Activated CD4-positive, alpha-beta T cell treated with anti-CD3 and anti-CD28 coated beads, Interleukin-2, amount 10 ng/mL, durations not matched to agents 24 days and 14 days (primary cell): ENCODE measurements around the gene ANKRD27. TPM values are rescaled to one million over a fixed set of nuclear protein-coding genes. Genes with fewer than 3 reads are reported as not detected.
A peak's percentile ranks its signal among the peaks of the same experiment; 100 is the strongest.

ENCODE experiments used
- DNase-seq: peaks from one replicate; pipeline ENCODE4 v3.0.0; 2022
- H3K27ac Mint-ChIP-seq: one replicate; pipeline ENCODE4 v1.8.0; 2022; ENCODE audit warnings: mild to moderate bottlenecking, mixed read lengths
- H3K27me3 Mint-ChIP-seq: one replicate; pipeline ENCODE4 v1.8.0; 2022; ENCODE audit warnings: mixed read lengths
- H3K36me3 Mint-ChIP-seq: one replicate; pipeline ENCODE4 v1.8.0; 2022; ENCODE audit warnings: low read depth, mild to moderate bottlenecking, mixed read lengths
- H3K4me1 Mint-ChIP-seq: one replicate; pipeline ENCODE4 v1.8.0; 2021; ENCODE audit warnings: mixed read lengths
- H3K4me3 Mint-ChIP-seq: one replicate; pipeline ENCODE4 v1.8.0; 2022; ENCODE audit warnings: mild to moderate bottlenecking, moderate library complexity, mixed read lengths
- H3K9me3 Mint-ChIP-seq: one replicate; pipeline ENCODE4 v1.8.0; 2021; ENCODE audit warnings: mixed read lengths
- intact Hi-C: fragments of 100-400 bp; cut with micrococcal nuclease; formaldehyde crosslinking; loops from one replicate; pipeline ENCODE4 v1.15.1; 2023
- total RNA-seq: library from RNA; stranded (reverse); gene quantifications from 2 replicates; pipeline ENCODE4 v1.2.3, GENCODE V29; 2022

The ANKRD27 gene
- total RNA-seq, 1 donor from 2014 or later = 35.1 TPM

DNA sequence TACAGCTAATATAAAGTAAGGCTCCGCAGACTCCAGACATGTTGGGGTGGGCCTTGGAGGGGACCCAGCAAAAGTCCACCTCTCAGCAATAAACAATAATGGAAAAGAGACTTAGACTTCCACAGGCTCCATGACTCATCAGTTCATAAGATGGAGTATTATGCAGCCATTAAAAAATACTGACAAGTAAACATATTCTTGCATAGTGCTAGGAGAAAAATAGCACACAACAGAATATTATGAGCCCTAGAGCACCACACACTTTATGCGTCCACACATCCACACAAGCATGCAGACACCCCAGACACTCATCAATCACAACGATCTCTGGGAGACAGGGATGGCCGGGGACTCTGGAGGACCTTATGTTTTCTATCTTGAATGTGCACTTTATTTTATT is 48.0 kb downstream of the ANKRD27 start:
- Mint-ChIP-seq H3K36me3 (peaks cover 24% of the 10 kb centered on the region), H3K4me1 (no peaks in the 10 kb centered on the region), H3K9me3 (no peaks in the 10 kb centered on the region), H3K4me3 (no peak overlapping the region), H3K27ac (no peak overlapping the region), H3K27me3 (no peaks in the 10 kb centered on the region)
- intact Hi-C loops = no loop called here
- DNase-seq = no peak

- Mint-ChIP-seq H3K4me3 (no peak overlapping the region), H3K27ac (no peak overlapping the region), H3K27me3 (no peaks in the 10 kb centered on the region), H3K4me1 (no peaks in the 10 kb centered on the region), H3K9me3 (no peaks in the 10 kb centered on the region), H3K36me3 (peaks cover 30% of the 10 kb centered on the region)
- intact Hi-C loops = no loop called here
- no peak for DNase-seq
Measured at GRCh38 chr19:32624410-32624809, 50.6 kb downstream of the ANKRD27 start.

GRCh38 chr19:32622002-32622401 is 53.0 kb downstream of the ANKRD27 start:
- no peak for DNase-seq
- H3K4me3 Mint-ChIP-seq = no peak overlapping the region
- H3K4me1 Mint-ChIP-seq = no peaks in the 10 kb centered on the region
- H3K9me3 Mint-ChIP-seq = no peaks in the 10 kb centered on the region
- intact Hi-C loops = no loop called here
- no peaks in the 10 kb centered on the region for H3K27me3 Mint-ChIP-seq
- no peak overlapping the region for H3K27ac Mint-ChIP-seq
- H3K36me3 Mint-ChIP-seq = peaks cover 36% of the 10 kb centered on the region

DNA sequence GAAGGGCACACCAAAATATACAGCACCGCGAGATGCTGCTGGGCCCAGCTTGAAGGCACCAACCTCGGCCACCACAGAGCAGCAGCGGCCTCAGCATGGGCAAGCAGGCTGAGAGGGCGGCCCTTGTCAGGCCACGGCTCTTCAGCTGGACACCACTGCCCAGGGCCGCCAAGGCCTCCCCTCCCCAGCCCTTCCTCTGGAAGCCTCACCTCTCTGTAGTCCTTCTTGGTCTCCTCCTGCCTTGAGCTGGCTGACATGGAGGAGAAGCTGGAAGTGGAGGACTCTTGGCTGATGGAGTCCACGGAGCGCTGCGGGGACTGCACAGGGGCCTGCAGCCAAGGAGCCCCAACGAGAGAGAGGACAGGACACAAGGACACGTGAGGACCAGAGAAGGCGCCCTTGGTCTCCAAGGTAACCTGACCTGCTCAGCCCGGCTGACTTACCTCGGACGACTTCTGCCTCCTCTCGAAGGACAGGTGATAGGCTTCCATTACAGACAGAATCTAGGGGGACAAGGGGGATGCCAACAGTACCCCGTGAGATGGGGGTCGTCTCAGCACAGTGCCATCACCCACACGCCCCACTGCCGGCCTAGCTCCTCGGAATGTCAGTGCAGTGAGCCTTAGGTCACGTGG is 55.8 kb downstream of the ANKRD27 start:
- Mint-ChIP-seq H3K4me1 (no peaks in the 10 kb centered on the region), H3K27ac (no peak overlapping the region), H3K36me3 (peaks cover 39% of the 10 kb centered on the region), H3K4me3 (no peak overlapping the region), H3K27me3 (no peaks in the 10 kb centered on the region), H3K9me3 (no peaks in the 10 kb centered on the region)
- DNase-seq = no peak
- intact Hi-C loops = no loop called here

- H3K27ac Mint-ChIP-seq = no peak overlapping the region
- peaks cover 33% of the 10 kb centered on the region for H3K36me3 Mint-ChIP-seq
- DNase-seq = no peak
- no peak overlapping the region for H3K4me3 Mint-ChIP-seq
- intact Hi-C loops = no loop called here
- no peaks in the 10 kb centered on the region for H3K27me3 Mint-ChIP-seq
- H3K9me3 Mint-ChIP-seq = no peaks in the 10 kb centered on the region
- no peaks in the 10 kb centered on the region for H3K4me1 Mint-ChIP-seq
Measured at GRCh38 chr19:32615569-32615968, 59.4 kb downstream of the ANKRD27 start.

DNA sequence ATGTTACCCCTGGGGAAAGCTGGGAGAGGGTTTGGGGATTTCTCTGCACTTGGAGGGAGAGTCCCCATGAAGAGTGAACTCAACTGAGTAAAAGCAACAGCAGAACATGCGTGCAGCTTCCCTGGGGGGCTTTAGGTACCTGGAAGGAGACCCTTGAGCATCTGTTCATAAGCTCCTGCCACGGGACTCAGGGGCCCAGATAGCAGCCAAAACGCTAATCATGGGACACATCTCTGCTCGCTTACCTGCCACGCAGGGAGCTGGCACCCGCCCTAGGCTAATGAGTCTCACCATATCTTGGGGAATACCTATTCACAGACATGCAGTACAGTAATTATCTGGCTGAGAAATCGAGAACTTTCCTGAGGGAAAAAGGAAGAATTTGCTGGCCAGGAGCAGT is 60.1 kb downstream of the ANKRD27 start:
- DNase-seq = no peak
- Mint-ChIP-seq H3K36me3 (peaks cover 33% of the 10 kb centered on the region), H3K4me1 (no peaks in the 10 kb centered on the region), H3K27me3 (no peaks in the 10 kb centered on the region), H3K9me3 (no peaks in the 10 kb centered on the region), H3K4me3 (no peak overlapping the region), H3K27ac (no peak overlapping the region)
- intact Hi-C loops = no loop called here

DNA sequence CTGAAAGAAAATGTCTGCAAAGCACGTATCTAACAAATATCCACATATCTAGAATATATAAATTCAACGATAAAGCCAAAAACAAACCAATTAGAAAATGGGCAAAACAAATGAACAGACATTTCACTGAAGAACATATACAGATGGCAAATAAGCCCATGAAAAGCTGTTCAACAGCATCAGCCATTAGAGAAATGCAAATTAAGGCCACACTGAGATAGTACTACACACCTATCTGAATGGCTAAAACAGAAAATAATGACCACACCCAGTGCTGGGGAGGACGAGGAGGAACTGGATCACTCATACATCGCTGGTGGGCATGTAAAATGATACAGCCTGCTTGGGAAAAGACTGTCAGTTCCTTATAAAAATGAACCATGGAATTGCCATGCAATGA is 62.0 kb downstream of the ANKRD27 start:
- peaks cover 30% of the 10 kb centered on the region for H3K36me3 Mint-ChIP-seq
- H3K27ac Mint-ChIP-seq = no peak overlapping the region
- no peak for DNase-seq
- no peak overlapping the region for H3K4me3 Mint-ChIP-seq
- no peaks in the 10 kb centered on the region for H3K9me3 Mint-ChIP-seq
- intact Hi-C loops = no loop called here
- H3K4me1 Mint-ChIP-seq = no peaks in the 10 kb centered on the region
- H3K27me3 Mint-ChIP-seq = no peaks in the 10 kb centered on the region

- no peaks in the 10 kb centered on the region for H3K9me3 Mint-ChIP-seq
- H3K27ac Mint-ChIP-seq = no peak overlapping the region
- no peak for DNase-seq
- H3K27me3 Mint-ChIP-seq = no peaks in the 10 kb centered on the region
- no peak overlapping the region for H3K4me3 Mint-ChIP-seq
- H3K36me3 Mint-ChIP-seq = peaks cover 30% of the 10 kb centered on the region
- no peaks in the 10 kb centered on the region for H3K4me1 Mint-ChIP-seq
- intact Hi-C loops = no loop called here
Measured at GRCh38 chr19:32611161-32611560, 63.8 kb downstream of the ANKRD27 start.

- H3K27me3 Mint-ChIP-seq = no peaks in the 10 kb centered on the region
- intact Hi-C loops = no loop called here
- no peak for DNase-seq
- no peak overlapping the region for H3K4me3 Mint-ChIP-seq
- no peak overlapping the region for H3K27ac Mint-ChIP-seq
- no peaks in the 10 kb centered on the region for H3K9me3 Mint-ChIP-seq
- no peaks in the 10 kb centered on the region for H3K4me1 Mint-ChIP-seq
- H3K36me3 Mint-ChIP-seq = peaks cover 24% of the 10 kb centered on the region
Measured at GRCh38 chr19:32607479-32607878, 67.5 kb downstream of the ANKRD27 start.

DNA sequence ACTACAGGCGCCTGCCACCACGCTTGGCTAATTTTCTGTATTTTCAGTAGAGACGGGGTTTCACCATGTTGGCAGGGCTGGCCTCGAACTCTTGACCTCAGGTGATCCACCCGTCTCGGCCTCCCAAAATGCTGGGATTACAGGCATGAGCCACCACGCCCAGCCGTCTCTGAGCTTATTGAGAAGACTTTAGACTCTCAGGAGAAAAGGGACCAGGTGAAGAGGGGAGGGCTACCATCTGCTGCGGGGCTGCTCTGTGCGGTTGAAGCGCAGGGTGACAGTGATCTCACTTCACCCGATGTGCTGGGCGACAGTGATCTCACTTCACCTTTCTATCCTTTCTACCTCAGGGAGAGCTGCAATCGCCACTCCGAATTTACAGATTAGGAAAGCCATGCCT is 68.7 kb downstream of the ANKRD27 start:
- DNase-seq = no peak
- no peak overlapping the region for H3K27ac Mint-ChIP-seq
- no peak overlapping the region for H3K4me3 Mint-ChIP-seq
- H3K27me3 Mint-ChIP-seq = no peaks in the 10 kb centered on the region
- intact Hi-C loops = no loop called here
- H3K36me3 Mint-ChIP-seq = peaks cover 25% of the 10 kb centered on the region
- H3K4me1 Mint-ChIP-seq = no peaks in the 10 kb centered on the region
- H3K9me3 Mint-ChIP-seq = no peaks in the 10 kb centered on the region

GRCh38 chr19:32605544-32605943 is 69.4 kb downstream of the ANKRD27 start:
- Mint-ChIP-seq H3K4me3 (no peak overlapping the region), H3K36me3 (peaks cover 28% of the 10 kb centered on the region), H3K27me3 (no peaks in the 10 kb centered on the region), H3K27ac (no peak overlapping the region), H3K9me3 (no peaks in the 10 kb centered on the region), H3K4me1 (no peaks in the 10 kb centered on the region)
- intact Hi-C loops = no loop called here
- DNase-seq = no peak

DNA sequence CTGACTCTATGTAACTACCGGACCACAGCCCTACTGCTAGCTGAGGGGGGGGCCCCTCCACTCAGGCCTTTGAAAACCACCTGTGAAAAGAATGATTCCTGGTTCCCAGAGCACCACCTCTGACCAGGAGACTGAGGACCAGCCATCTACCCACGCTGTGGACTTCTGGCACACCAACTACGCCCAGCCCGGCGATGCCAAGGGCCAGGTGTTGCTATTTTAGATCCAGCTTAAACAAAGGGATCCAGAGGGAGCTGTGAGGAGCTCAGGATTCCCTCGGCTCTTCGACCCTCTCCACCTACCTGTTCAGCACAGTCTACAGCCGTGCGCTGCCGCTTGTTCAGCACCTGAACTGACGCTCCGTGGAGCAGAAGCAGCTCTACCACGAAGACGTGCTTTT is 71.0 kb downstream of the ANKRD27 start:
- Mint-ChIP-seq H3K4me1 (peaks cover 6% of the 10 kb centered on the region), H3K4me3 (no peak overlapping the region), H3K27ac (no peak overlapping the region), H3K27me3 (no peaks in the 10 kb centered on the region), H3K36me3 (peaks cover 30% of the 10 kb centered on the region), H3K9me3 (no peaks in the 10 kb centered on the region)
- DNase-seq = no peak
- intact Hi-C loops = no loop called here

GRCh38 chr19:32599736-32600157 is 75.2 kb downstream of the ANKRD27 start:
- DNase-seq = peak; percentile 81
- Mint-ChIP-seq H3K4me3 (no peak overlapping the region), H3K27ac (peak overlapping the region; percentile 60), H3K9me3 (no peaks in the 10 kb centered on the region), H3K36me3 (peaks cover 45% of the 10 kb centered on the region), H3K27me3 (no peaks in the 10 kb centered on the region), H3K4me1 (peaks cover 6% of the 10 kb centered on the region)
- intact Hi-C loops = loop anchor here (2.0 kb wide), 1 partner anchor 75 kb away; the partner anchor contains the start of genes ANKRD27 and RGS9BP

- peak overlapping the region; percentile 60 for H3K27ac Mint-ChIP-seq
Measured at GRCh38 chr19:32599258-32599657, 75.7 kb downstream of the ANKRD27 start.

GRCh38 chr19:32598022-32598421 is 77.0 kb downstream of the ANKRD27 start:
- H3K4me3 Mint-ChIP-seq = no peak overlapping the region
- peaks cover 51% of the 10 kb centered on the region for H3K36me3 Mint-ChIP-seq

More at GRCh38 chr19:32599258-32599657, 75.7 kb downstream of the ANKRD27 start:
- peaks cover 6% of the 10 kb centered on the region for H3K4me1 Mint-ChIP-seq
- no peak for DNase-seq
- intact Hi-C loops = loop anchor here (2.0 kb wide), 1 partner anchor 76 kb away; the partner anchor contains the start of genes ANKRD27 and RGS9BP
- no peaks in the 10 kb centered on the region for H3K9me3 Mint-ChIP-seq
- no peaks in the 10 kb centered on the region for H3K27me3 Mint-ChIP-seq
- H3K36me3 Mint-ChIP-seq = peaks cover 46% of the 10 kb centered on the region
- no peak overlapping the region for H3K4me3 Mint-ChIP-seq

More at GRCh38 chr19:32598022-32598421, 77.0 kb downstream of the ANKRD27 start:
- no peak for DNase-seq
- peaks cover 6% of the 10 kb centered on the region for H3K4me1 Mint-ChIP-seq
- H3K9me3 Mint-ChIP-seq = no peaks in the 10 kb centered on the region
- H3K27me3 Mint-ChIP-seq = no peaks in the 10 kb centered on the region
- no peak overlapping the region for H3K27ac Mint-ChIP-seq
- intact Hi-C loops = loop anchor here (2.0 kb wide), 1 partner anchor 77 kb away; the partner anchor contains the start of genes ANKRD27 and RGS9BP
